Endodermal cell (in vitro differentiated cells): ENCODE data around the gene QRICH2. TPM values are rescaled to one million over a fixed set of nuclear protein-coding genes. Genes with fewer than 3 reads are reported as not detected.
"Not testable (repeated sequence)": the region's sequence is repeated elsewhere in the genome, so short reads cannot be mapped to it uniquely, and the experiment has no call there.

Source experiments
- DNase-seq: peaks from one replicate; pipeline ENCODE4 v3.0.0-alpha.2; 2017
- H3K27ac ChIP-seq: 2 replicates; pipeline ENCODE4 v1.5.1; 2013; ENCODE audit warnings: mild to moderate bottlenecking, low read depth, low read length, moderate library complexity
- H3K27me3 ChIP-seq: 2 replicates; pipeline ENCODE4 v1.6.1; 2013; ENCODE audit warnings: mild to moderate bottlenecking, low read length, moderate library complexity; ENCODE audit not compliant: insufficient read depth, control insufficient read depth, poor library complexity, severe bottlenecking
- H3K36me3 ChIP-seq: 2 replicates; pipeline ENCODE4 v1.7.0; 2013; ENCODE audit warnings: mild to moderate bottlenecking, low read length, moderate library complexity; ENCODE audit not compliant: control insufficient read depth, insufficient read depth
- H3K4me1 ChIP-seq: one replicate; pipeline ENCODE4 v1.7.0; 2013; ENCODE audit warnings: low read length; ENCODE audit not compliant: control insufficient read depth, insufficient read depth
- H3K4me3 ChIP-seq: 2 replicates; pipeline ENCODE4 v1.5.1; 2013; ENCODE audit warnings: mild to moderate bottlenecking, low read length, moderate library complexity
- H3K9ac ChIP-seq: 2 replicates; pipeline ENCODE4 v1.6.1; 2013; ENCODE audit warnings: mild to moderate bottlenecking, low read length, moderate library complexity; ENCODE audit not compliant: poor library complexity, severe bottlenecking; ENCODE audit errors: extremely low read depth
- H3K9me3 ChIP-seq: 2 replicates; pipeline ENCODE4 v1.6.1; 2013; ENCODE audit warnings: mild to moderate bottlenecking, low read length, moderate library complexity; ENCODE audit not compliant: control insufficient read depth
- H3K27ac Mint-ChIP-seq: 2 replicates; pipeline ENCODE4 v1.8.0; 2020; ENCODE audit warnings: mixed read lengths
- H3K27me3 Mint-ChIP-seq: 2 replicates; pipeline ENCODE4 v1.8.0; 2021; ENCODE audit warnings: mild to moderate bottlenecking, mixed read lengths; ENCODE audit not compliant: insufficient read depth
- H3K36me3 Mint-ChIP-seq: 2 replicates; pipeline ENCODE4 v1.8.0; 2020; ENCODE audit warnings: low read depth, mixed read lengths
- H3K4me1 Mint-ChIP-seq: 2 replicates; pipeline ENCODE4 v1.8.0; 2020; ENCODE audit warnings: mixed read lengths
- H3K4me3 Mint-ChIP-seq: 2 replicates; pipeline ENCODE4 v1.8.0; 2020; ENCODE audit warnings: mild to moderate bottlenecking, moderate library complexity, mixed read lengths
- H3K9me3 Mint-ChIP-seq: 2 replicates; pipeline ENCODE4 v1.8.0; 2020; ENCODE audit warnings: mild to moderate bottlenecking, mixed read lengths
- CTCF ChIP-seq: fragments of 200-600 bp; sonication (generic); conservative IDR thresholded peaks from 2 replicates; pipeline ENCODE4 v1.5.0; 2021; ENCODE audit warnings: antibody characterized with exemption, mild to moderate bottlenecking
- WGBS, 2 experiments: methylation state at CpG; one replicate each; pipeline versions ENCODE4 v1.1.5 to v1.1.7; 2013; ENCODE audit warnings: missing lambda C conversion rate in 2 of 2, mixed read lengths in 1 of 2; ENCODE audit not compliant: insufficient coverage in 1 of 2, insufficient read length in 1 of 2; 5-methylcytosine and 5-hydroxymethylcytosine counted together
- total RNA-seq, 2 donors: library from RNA; stranded (reverse); fragmentation: NEBNext Ultra II Directional in 1 of 2; extraction: Animal tissue kit (Norgen Biotek cat#: 25700) in 1 of 2; gene quantifications; 2 replicates in 1 of 2; 3 replicates in 1 of 2; pipeline ENCODE4 v1.2.1, GENCODE V29; 2021

Gene QRICH2
- total RNA-seq, 2 donors from 2014 or later: 3.5 to 5.0 TPM

GRCh38 chr17:76248013-76248782, 59.9 kb downstream of the QRICH2 start:
- H3K4me3 ChIP-seq: no peak overlapping the region
- H3K27me3 ChIP-seq: peaks cover 13% of the 10 kb centered on the region
- H3K9ac ChIP-seq: no peak overlapping the region
- H3K36me3 ChIP-seq: no peaks in the 10 kb centered on the region
- H3K27ac Mint-ChIP-seq: no peak overlapping the region
- peak; percentile 42 for DNase-seq
- H3K4me3 Mint-ChIP-seq: no peak overlapping the region
- no peaks in the 10 kb centered on the region for H3K9me3 ChIP-seq
- WGBS, 2 experiments: 91 to 92% methylated on average over 9 to 11 of the region's 11 CpGs
- H3K27me3 Mint-ChIP-seq: peaks cover 14% of the 10 kb centered on the region
- no peak overlapping the region for H3K27ac ChIP-seq
- peaks cover 12% of the 10 kb centered on the region for H3K4me1 Mint-ChIP-seq
- TF ChIP-seq CTCF: peak; percentile 34
- H3K36me3 Mint-ChIP-seq: no peaks in the 10 kb centered on the region
- H3K4me1 ChIP-seq: no peaks in the 10 kb centered on the region
- no peaks in the 10 kb centered on the region for H3K9me3 Mint-ChIP-seq

- no peak overlapping the region for H3K4me3 Mint-ChIP-seq
- no peaks in the 10 kb centered on the region for H3K36me3 Mint-ChIP-seq
- Histone ChIP-seq H3K27ac (no peak overlapping the region), H3K4me3 (no peak overlapping the region), H3K36me3 (no peaks in the 10 kb centered on the region), H3K9me3 (no peaks in the 10 kb centered on the region), H3K27me3 (peaks cover 22% of the 10 kb centered on the region), H3K9ac (no peak overlapping the region), H3K4me1 (no peaks in the 10 kb centered on the region)
- WGBS, 2 experiments: 84 to 95% methylated on average over 5 to 6 of the region's 8 CpGs
- peaks cover 12% of the 10 kb centered on the region for H3K4me1 Mint-ChIP-seq
- no peak overlapping the region for H3K27ac Mint-ChIP-seq
- no peaks in the 10 kb centered on the region for H3K9me3 Mint-ChIP-seq
- DNase-seq: no peak
- H3K27me3 Mint-ChIP-seq: peaks cover 23% of the 10 kb centered on the region
- TF ChIP-seq CTCF: no peak
Measured at GRCh38 chr17:76247304-76247703, 60.8 kb downstream of the QRICH2 start.

- 93% methylated on average over 4 to 7 of the region's 7 CpGs for WGBS, 2 experiments
- no peak for TF ChIP-seq CTCF
Measured at GRCh38 chr17:76246080-76247066, 61.7 kb downstream of the QRICH2 start.

GRCh38 chr17:76244721-76245120, 63.4 kb downstream of the QRICH2 start:
- H3K27ac Mint-ChIP-seq, H3K27ac ChIP-seq, H3K36me3 ChIP-seq, H3K9me3 ChIP-seq, H3K9me3 Mint-ChIP-seq, H3K36me3 Mint-ChIP-seq, H3K4me3 ChIP-seq, H3K9ac ChIP-seq, H3K4me1 ChIP-seq, H3K4me3 Mint-ChIP-seq: not testable (repeated sequence)
- peaks cover 19% of the 10 kb centered on the region for H3K4me1 Mint-ChIP-seq
- 94 to 98% methylated on average over 5 to 8 of the region's 8 CpGs for WGBS, 2 experiments
- peak; percentile 30 for DNase-seq
- peaks cover 41% of the 10 kb centered on the region for H3K27me3 ChIP-seq
- H3K27me3 Mint-ChIP-seq: peaks cover 41% of the 10 kb centered on the region

More at GRCh38 chr17:76246080-76247066, 61.7 kb downstream of the QRICH2 start:
- H3K4me1 ChIP-seq: no peaks in the 10 kb centered on the region
- no peak overlapping the region for H3K27ac Mint-ChIP-seq
- no peak overlapping the region for H3K27ac ChIP-seq
- H3K9me3 Mint-ChIP-seq: no peaks in the 10 kb centered on the region
- no peak overlapping the region for H3K4me3 Mint-ChIP-seq
- H3K4me3 ChIP-seq: peak overlapping the region; percentile 11
- peak; percentile 53 for DNase-seq
- peaks cover 32% of the 10 kb centered on the region for H3K27me3 Mint-ChIP-seq
- no peaks in the 10 kb centered on the region for H3K36me3 Mint-ChIP-seq
- H3K9ac ChIP-seq: no peak overlapping the region
- no peaks in the 10 kb centered on the region for H3K9me3 ChIP-seq
- peaks cover 13% of the 10 kb centered on the region for H3K4me1 Mint-ChIP-seq
- no peaks in the 10 kb centered on the region for H3K36me3 ChIP-seq
- peaks cover 31% of the 10 kb centered on the region for H3K27me3 ChIP-seq
